HG03103 (cell line): ENCODE results near the gene ERVMER34-1.

Experiments used
- ATAC-seq: cut with Tn5 transposase; IDR thresholded peaks from one replicate; pipeline ENCODE4 v1.9.1; 2021; ENCODE audit warnings: low read depth; ENCODE audit not compliant: unreplicated experiment

The ERVMER34-1 gene

DNA sequence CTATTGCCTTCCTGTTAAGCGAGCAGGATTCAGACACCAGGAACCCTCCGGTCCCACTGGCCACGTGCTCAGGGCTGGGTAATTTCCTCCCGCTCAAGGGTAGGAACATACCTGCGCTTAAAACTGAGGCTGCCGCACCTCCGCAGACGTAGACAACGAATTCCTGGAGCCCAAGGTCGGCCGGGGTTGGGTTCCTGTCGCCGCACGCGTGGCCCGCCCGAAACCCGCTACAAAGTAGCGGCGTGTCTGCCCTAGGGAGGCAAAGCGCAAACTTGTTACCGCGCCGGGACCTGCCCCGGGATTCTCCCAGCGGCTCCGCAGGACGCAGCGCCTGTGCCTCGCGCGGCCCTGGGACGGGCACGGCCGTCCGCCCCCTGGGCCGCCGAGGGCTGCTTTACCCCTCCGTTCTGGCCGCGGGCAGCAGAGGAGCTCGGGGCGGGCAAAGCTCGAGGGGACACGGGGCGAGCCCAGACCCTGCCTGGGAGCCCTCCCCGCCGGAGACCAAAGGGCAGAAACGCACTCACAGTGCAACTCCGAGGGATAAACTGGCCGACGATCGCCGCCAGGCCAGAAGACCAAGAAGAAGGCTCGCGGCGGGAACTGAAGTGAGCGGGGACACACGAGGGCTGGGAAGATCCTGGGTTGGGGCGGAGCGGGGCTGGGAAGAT lies at the start of gene ERVMER34-1:
Gene ERVMER34-1, minus strand, starts transcription at position 607 of the 668 bp plus-strand sequence. CDS start 5,905 bp downstream, outside the sequence.
- ATAC-seq, result no peak

DNA sequence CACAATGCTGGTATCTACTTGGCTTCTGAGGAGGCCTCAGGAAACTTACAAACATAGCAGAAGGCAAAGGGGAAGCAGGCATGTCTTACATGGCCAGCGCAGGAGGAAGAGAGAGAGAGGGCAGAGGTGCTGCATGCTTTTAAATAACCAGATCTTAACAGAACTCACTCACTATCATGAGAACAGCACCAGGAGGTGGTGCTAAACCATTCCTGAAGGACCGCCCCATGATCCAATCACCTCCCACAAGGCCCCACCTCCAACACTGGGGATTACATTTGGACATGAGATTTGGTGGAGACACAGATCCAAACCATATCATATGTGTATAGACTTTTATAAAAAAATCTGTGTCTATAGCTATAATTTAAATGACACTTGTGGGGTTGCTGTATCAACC lies 48.6 kb upstream of the ERVMER34-1 start:
- ATAC-seq, result no peak

- ATAC-seq, result no peak
Observed at GRCh38 chr4:52795533-52795932, 44.3 kb upstream of the ERVMER34-1 start.

- ATAC-seq, result no peak
Observed at GRCh38 chr4:52791936-52792335, 40.7 kb upstream of the ERVMER34-1 start.

DNA sequence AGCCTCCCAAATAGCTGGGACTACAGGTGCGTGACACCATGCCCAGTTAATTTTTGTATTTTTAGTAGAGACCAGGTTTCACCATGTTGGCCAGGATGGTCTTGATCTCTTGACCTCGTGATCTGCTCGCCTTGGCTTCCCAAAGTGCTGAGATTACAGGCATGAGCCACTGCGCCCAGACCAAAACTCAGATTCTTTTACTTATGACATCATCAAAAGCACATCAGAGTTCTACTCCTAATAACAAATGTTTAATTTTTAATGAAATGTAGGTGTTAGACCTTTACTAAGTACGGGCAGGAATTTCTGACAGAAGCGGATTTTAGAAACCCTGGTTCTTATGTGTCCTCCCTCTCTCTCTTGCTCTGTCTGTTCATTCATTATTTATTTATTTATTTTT lies 38.5 kb upstream of the ERVMER34-1 start:
- no peak for ATAC-seq

DNA sequence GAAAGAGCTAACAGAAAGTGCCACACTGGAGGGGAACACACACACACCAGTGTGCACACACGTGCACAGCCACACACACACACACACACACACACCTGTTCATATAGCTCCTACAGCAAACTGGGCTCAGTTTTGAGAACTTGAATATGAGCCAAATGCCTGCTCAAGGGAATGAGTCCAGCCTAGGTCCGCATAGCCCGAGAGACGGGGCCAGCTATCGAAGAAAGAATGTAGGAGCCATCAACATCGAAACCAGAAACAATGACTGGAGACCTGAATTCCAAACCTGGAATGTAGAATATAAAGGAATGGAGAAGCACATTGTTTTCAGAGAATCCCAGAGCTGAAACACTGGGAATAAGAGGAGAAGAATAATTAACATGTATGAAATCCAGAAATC lies 37.6 kb upstream of the ERVMER34-1 start:
- no peak for ATAC-seq

DNA sequence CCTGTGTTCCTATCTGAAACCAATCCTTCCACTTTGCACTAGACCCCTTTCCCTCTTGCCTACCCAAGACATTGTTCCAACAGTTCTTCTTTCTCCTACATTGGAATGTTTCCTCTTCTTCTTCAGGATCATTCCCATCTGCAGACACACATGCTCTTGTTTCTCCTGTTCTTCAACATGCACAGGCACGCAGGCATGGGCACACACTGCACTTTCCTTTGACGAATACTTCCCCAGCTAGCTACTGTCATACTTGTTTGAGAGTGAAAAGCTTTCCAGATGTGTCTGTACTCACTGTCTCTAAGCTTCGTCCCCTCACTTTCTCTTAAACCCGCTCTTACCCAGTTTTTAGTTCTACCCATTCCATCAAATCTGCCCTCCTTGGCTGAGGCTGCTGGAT lies 31.8 kb upstream of the ERVMER34-1 start:
- ATAC-seq, result no peak

DNA sequence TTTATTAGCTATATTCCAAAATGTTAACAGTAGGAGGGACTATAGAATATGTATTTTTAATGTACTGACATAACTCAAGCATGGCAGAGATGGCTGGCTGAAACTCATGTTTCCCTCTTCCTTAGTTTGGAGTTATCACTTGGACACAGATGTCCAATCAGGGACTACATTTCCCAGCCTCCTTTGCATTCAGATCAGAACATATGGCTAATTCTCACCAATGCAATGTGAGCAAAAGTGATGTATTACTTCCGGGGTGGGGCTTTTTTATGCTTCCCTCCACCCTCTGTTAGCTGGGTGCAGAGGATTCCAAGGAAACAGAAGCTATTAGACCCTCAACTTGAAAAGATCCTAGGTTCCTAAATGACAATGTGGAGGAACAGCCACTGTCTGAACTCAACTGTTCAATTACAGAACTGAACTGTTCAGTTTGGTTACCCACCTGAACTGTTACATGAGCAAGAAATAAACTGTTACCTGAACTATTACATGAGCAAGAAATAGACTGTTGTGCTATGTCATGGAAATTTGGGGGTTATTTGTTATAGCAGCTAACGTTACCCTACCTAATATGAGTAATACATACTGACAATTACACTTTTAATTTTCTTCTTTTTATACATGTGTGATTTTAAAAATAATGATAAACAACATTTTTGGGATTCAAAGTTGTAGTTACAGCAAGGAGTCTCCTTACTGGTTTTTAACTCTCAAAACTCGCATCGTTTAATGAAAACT lies 29.6 kb upstream of the ERVMER34-1 start:
- ATAC-seq, result no peak

DNA sequence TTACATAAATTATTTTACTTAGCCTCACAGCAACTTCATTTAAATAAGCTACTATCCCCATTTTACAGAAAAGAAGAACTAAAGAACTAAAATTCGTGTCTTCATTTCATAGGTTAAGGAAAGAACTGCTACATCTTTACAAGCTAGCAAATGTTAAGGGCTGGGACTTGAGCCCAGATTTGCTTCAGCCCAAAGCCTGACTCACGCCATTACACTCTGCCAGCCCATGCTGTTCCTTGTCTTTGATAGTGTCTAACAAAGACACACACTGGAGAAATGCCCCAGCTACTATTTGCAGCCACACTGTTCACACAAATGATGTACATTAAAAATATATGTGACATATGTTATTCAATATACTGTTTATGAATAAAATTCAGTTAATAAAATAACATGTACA lies 29.0 kb upstream of the ERVMER34-1 start:
- ATAC-seq, result no peak

DNA sequence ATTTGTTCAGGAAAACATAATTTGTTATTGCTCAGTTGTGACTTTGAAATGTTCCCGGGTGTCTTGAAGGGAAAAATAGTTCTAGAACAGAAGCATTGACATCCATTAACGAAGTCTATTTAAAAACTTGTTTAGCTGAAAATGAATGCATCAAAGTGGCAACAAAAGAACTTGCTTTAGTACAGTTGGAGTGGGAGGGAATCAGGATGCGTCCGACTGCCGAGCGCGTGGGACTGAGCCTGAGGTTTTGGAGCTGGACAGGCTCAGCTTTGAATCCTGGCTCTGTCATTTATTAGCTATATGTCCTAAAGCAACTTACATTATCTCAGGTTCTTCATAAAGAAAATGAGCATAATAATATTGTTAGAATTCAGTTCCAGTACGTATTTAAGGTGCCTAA lies 9.0 kb upstream of the ERVMER34-1 start:
- no peak for ATAC-seq

DNA sequence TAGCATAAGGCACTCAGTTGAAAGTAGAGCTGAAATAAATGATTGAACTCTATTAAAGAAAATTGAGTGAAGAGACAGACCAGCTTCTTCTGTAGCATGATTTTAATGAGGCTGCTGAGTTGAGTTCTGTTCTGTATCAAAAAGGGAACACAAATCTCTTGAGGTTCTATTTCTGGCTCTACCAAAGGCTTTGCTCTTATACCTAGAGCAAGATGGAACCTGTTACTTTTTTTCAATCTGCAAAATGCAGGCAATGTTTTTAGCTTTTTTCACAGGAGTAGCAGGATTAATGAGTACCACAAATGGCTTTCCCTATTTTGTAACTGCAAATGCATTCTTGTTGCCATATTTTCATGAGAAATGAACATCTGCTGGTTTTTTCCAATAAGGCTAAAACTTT lies 4.2 kb upstream of the ERVMER34-1 start:
- ATAC-seq, result no peak

GRCh38 chr4:52752936-52753335 lies 1.7 kb upstream of the ERVMER34-1 start:
- ATAC-seq, result no peak

DNA sequence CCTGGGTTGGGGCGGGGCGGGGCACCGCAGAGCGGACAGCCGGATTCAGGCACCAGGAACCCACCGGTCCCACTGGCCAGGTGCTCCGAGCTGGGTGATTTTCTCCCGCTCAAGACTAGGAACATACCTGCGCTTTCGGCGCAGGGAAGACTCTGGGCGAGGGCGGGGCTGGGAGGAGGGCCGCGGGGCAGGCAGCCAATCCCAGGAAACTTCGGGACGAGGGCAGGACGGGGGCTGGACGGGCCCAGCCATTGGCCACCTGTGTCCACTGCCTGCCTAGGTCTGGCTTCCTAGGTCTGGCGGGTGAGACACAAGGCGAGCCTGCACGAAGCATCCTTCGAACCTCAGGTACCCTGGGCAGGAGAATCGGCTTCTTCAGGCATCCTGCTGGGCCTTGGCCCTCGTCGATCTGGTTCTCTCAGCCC lies 274 bp upstream of the ERVMER34-1 start:
- ATAC-seq, result no peak

DNA sequence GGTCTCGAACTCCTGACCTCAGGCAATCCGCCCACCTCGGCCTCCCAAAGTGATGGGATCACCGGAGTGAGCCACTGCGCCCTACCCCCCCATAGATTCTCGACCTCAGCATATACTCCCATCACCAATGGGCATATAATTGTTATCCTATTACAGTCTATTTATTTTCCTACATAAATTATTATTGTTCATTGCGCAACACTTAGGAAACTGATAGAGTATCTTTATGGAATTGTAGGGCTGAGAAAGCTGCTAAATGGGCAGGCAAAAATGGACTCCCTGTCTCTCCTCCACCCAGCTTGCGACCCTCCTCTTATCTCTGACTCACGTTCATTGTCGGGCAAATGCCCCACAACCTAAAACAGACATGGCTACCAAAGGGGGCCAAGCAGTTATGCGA lies 1.0 kb downstream of the ERVMER34-1 start:
- ATAC-seq, result no peak

DNA sequence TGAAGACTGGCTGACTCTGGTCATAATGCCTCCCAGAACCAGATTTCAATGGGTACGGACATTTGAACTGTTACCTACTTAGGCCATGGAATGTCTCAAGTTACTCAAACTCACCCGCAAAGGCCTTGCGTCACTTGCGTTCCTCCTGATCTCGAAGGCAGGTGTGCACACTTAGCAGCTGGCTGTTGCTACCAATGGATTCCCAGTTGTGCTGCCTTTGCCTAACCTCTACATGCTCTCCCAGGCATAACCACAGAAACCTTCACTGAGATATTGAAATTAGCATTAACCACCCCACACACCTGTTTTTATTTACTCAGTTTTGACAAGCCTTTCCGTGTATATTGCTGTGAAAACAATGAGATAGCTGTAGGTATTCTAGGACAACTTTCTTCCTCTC lies 2.8 kb downstream of the ERVMER34-1 start:
- ATAC-seq, result no peak

DNA sequence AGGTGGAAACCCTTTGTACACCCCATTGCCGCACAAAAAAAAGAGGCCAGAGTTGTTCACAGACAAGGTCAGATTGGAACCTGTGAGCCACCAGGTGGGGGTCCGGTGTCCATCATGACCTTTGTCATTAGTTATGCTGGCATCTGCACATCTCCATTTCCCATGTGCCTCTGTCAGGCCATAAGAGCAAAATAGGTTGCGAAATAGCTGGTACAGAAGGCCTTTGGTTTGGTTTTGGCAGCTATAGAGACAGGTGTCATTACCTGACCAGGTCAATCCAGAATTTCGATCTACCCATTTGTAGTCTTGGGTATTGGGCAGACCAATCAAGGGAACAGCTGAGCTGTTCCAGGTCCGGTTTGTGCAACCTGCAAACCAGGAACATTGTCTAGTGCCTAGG lies 6.6 kb downstream of the ERVMER34-1 start:
- no peak for ATAC-seq

DNA sequence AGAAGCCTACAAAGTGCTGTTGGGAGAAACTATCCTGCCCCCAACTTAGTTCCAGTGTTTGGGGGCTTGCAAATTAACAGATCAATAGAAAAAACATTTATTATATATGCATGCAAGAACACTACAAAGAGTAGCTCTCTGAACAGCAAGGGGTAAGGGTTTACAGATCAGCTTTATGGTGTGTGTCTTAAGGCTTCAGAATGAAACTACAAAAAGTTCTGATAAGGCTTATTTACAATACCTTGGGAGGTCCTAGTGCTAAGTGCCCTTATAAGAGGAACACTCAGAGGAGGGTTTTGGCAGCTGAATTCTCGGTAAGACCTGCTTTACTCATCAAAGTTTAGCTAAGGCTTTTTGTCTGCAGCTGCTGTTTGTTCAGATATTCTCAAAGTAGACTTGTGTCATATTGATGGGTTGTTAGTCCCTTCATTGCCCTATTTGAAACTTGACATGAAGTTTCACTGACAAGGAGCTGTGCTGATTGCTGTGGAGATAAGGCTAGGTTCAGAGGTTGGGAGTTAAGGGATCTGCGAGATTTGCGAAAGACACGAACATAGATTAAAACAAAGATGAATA lies 7.7 kb downstream of the ERVMER34-1 start:
- no peak for ATAC-seq

DNA sequence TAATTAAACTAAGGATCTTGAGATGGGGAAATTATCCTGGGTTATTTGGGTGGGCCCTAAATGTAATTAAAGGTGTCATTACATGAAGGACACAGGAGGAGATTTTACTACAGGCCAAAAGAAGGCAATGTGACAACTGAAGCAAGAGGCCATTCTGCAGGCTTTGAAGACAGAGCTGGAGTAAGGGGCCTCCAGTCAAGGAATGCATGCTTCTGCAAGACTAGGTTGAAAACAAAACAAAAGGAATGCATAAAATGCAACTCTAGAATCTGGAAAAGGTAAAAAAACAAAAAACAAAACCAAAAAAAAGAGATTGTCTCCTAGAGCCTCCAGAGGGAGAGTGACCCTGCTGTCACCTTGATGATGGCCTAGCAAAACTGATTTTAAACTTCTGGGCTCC lies 21.6 kb downstream of the ERVMER34-1 start:
- no peak for ATAC-seq

GRCh38 chr4:52728691-52729240 lies 22.5 kb downstream of the ERVMER34-1 start:
- ATAC-seq, result no peak

- no peak for ATAC-seq
Observed at GRCh38 chr4:52726826-52727580, 24.2 kb downstream of the ERVMER34-1 start.
